ENCODE results near the gene GOLGA6L2. TPM values are rescaled to one million over a fixed set of nuclear protein-coding genes. Genes with fewer than 3 reads are reported as not detected.

GOLGA6L2 gene
- total and polyA plus RNA-seq, 8 donors: not detected

DNA sequence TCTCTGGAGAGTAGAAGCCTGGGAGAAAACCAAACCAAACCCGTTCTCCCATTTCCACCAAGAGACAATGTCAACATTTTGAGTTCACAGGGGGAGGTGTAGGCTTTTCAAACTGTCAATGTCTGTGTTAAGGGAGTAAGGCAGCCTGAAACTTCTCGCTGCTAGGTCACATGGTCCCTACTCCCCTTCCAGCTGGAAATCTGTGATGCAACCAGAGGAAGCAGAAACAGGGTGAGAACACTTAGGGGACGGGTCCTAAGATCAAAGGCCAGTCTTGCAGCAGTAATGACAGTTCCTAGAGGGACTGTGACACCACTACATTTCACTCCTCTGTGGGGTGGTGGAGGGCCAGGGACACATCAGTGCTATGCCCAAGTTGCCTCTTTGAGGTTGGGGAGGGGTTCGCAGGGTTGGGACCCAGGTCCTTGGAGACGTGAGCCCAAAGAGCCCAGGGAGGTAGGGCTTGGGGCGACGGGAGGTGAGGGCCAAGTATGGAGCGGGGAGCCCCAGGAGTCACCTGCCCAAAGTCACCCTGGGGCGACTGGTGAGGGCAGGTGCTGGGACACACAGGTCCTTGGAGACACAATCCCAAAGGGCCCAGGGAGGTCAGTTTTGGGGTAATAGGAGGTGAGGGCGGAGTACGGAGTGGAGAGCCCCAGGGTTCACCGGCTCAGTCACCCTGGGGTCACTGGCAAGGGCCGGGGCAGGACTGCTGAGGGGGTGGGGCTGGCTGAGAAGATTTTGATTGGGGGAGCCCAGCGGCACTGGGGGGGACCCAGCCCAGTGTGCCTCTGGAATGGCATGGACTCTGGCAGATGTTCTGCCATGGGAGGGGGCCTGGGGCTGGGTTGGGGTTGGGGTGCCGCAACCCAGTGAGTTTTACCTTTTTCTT lies 582 bp downstream of the GOLGA6L2 start:
- no peak for DNase-seq
- intact Hi-C loops (cut with DNase I): no loop called here
- ATAC-seq: no peak
- TF ChIP-seq, protein P1, sequence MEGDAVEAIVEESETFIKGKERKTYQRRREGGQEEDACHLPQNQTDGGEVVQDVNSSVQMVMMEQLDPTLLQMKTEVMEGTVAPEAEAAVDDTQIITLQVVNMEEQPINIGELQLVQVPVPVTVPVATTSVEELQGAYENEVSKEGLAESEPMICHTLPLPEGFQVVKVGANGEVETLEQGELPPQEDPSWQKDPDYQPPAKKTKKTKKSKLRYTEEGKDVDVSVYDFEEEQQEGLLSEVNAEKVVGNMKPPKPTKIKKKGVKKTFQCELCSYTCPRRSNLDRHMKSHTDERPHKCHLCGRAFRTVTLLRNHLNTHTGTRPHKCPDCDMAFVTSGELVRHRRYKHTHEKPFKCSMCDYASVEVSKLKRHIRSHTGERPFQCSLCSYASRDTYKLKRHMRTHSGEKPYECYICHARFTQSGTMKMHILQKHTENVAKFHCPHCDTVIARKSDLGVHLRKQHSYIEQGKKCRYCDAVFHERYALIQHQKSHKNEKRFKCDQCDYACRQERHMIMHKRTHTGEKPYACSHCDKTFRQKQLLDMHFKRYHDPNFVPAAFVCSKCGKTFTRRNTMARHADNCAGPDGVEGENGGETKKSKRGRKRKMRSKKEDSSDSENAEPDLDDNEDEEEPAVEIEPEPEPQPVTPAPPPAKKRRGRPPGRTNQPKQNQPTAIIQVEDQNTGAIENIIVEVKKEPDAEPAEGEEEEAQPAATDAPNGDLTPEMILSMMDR (IDR thresholded peaks at IDR 0.05): no peak
- Histone ChIP-seq H3K27me3 (no peaks in the 10 kb centered on the region), H3K4me3 (no peak overlapping the region), H3K4me1 (no peaks in the 10 kb centered on the region), H3K27ac (no peak overlapping the region), H3K9me3 (no peaks in the 10 kb centered on the region), H3K36me3 (no peaks in the 10 kb centered on the region)

DNA sequence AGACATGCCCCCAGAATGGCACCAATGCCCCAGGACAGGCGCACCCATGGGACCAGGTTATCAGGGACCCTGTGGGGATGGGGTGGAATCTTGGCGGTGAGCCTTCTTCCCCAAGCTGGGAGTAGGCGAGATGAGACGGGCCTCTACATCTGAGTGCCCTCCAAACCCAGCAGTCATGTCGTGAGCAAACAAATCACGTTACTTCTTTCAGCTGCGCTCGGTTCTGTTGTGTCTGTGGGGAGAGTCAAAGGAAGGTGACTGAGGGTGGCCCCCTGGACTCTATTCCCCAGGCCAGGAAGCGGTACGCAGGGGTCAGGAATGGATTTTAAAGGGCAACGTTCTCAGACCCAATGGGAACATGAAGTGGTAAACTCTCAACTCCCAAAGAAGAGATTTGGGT lies 2.8 kb downstream of the GOLGA6L2 start:
- intact Hi-C loops (cut with DNase I): no loop called here
- no peaks in the 10 kb centered on the region for H3K36me3 ChIP-seq
- H3K4me3 ChIP-seq: no peak overlapping the region
- TF ChIP-seq, protein P1 (IDR thresholded peaks at IDR 0.05): no peak
- no peaks in the 10 kb centered on the region for H3K4me1 ChIP-seq
- DNase-seq (no peak), ATAC-seq (no peak)
- H3K27me3 ChIP-seq: no peaks in the 10 kb centered on the region
- H3K27ac ChIP-seq: no peak overlapping the region
- no peaks in the 10 kb centered on the region for H3K9me3 ChIP-seq

DNA sequence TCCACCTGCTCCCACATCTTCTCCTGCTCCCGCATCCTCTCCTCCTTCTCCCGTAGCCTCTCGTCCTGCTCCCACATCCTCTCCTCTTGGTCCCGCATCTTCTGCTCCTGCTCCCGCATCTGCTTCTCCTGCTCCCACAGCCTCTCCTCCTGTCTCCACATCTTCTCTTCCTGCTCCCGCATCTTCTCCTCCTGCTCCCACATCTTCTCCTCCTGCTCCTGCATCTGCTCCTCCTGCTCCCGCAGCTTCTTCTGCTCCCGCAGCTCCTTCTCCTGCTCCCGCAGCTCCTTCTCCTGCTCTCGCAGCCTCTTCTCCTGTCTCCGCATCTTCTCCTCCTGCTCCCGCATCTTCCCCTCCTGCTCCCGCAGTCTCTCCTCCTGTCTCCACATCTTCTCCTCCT lies 5.8 kb downstream of the GOLGA6L2 start:
- no peak for ATAC-seq
- DNase-seq: no peak
- intact Hi-C loops (cut with DNase I): no loop called here
- no peaks in the 10 kb centered on the region for H3K27me3 ChIP-seq
- H3K27ac ChIP-seq: no peak overlapping the region
- H3K36me3 ChIP-seq: no peaks in the 10 kb centered on the region
- H3K4me1 ChIP-seq: no peaks in the 10 kb centered on the region
- TF ChIP-seq, protein P1 (IDR thresholded peaks at IDR 0.05): no peak
- no peaks in the 10 kb centered on the region for H3K9me3 ChIP-seq
- no peak overlapping the region for H3K4me3 ChIP-seq

DNA sequence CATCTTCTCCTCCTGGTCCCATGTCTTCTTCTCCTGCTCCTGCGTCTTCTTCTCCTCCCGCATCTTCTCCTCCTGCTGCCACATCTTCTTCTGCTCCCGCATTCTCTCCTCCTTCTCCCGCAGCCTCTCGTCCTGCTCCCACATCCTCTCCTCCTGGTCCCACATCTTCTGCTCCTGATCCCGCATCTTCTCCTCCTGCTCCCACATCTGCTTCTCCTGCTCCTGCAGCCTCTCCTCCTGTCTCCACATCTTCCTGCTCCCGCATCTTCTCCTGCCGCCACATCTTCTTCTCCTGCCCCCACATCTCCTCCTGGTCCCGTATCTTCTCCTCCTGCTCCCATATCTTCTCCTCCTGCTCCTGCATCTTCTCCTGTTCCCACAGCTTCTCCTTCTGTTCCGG lies 6.4 kb downstream of the GOLGA6L2 start:
- Histone ChIP-seq H3K4me3 (no peak overlapping the region), H3K27me3 (no peaks in the 10 kb centered on the region), H3K36me3 (no peaks in the 10 kb centered on the region), H3K9me3 (no peaks in the 10 kb centered on the region), H3K4me1 (no peaks in the 10 kb centered on the region), H3K27ac (no peak overlapping the region)
- intact Hi-C loops (cut with DNase I): no loop called here
- TF ChIP-seq, protein P1 (IDR thresholded peaks at IDR 0.05): no peak
- DNase-seq (no peak), ATAC-seq (no peak)

DNA sequence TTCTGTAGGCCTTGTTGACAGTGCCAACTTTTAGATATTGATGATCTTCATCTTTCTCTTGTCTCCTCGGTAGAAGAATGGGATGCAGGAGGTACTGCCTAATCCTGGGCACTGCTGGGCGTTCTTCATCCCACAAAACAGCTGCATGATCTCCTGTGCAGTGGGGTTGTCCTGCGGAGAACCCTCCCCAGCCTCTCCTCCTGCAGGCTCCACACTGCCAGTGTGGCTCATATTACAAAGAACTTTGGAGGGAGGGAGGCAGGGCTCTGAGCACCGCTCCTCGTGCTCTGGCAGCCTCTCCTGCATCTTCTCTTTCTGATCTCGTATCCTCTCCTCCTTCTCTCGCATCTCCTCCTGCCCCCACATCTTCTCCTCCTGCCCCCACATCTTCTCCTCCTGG lies 7.5 kb downstream of the GOLGA6L2 start:
- Histone ChIP-seq H3K27ac (no peak overlapping the region), H3K9me3 (no peaks in the 10 kb centered on the region), H3K4me1 (no peaks in the 10 kb centered on the region), H3K36me3 (no peaks in the 10 kb centered on the region), H3K4me3 (no peak overlapping the region), H3K27me3 (no peaks in the 10 kb centered on the region)
- DNase-seq (peak in 1 of 4 donors; percentile 19), ATAC-seq (no peak)
- intact Hi-C loops (cut with DNase I): no loop called here
- TF ChIP-seq, protein P1 (IDR thresholded peaks at IDR 0.05): no peak

Measured in left lung (tissue), 10 donors.